ENCODE results near the gene TPPP3.

DNA sequence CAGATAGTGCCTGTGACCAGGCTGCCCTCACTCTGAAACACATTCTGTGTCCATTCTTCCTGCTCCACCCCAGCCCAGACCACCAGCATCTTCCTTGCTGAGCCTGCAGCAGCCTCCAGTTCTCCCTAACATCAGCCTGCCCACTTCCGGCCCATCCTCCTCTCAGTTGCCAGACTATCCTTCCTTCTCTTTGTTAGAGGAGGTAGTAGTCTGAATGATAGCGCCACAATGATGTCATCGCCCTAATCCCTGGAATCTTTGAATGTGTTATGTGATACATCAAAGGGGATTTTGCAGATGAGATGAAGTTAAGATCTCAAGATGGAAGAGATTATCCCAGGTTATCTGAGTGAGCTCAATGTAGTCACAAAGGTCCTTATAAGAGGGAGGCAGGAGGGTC lies 26.2 kb upstream of the TPPP3 start:
- TF ChIP-seq POLR2A (IDR thresholded peaks at IDR 0.05) (no peak), CTCF (IDR thresholded peaks at IDR 0.05) (no peak), EP300 (IDR thresholded peaks at IDR 0.05) (no peak)
